NCI-H1105 treated with DMSO at 0.1 percent for 48 hours (cell line): ENCODE data around the gene C2orf92.
A peak's percentile ranks its signal among the peaks of the same experiment; 100 is the strongest.

Experiments used
- DNase-seq: peaks from one replicate; lab custom pipeline; 2025; lab: John Stamatoyannopoulos, UW

Gene C2orf92

DNA sequence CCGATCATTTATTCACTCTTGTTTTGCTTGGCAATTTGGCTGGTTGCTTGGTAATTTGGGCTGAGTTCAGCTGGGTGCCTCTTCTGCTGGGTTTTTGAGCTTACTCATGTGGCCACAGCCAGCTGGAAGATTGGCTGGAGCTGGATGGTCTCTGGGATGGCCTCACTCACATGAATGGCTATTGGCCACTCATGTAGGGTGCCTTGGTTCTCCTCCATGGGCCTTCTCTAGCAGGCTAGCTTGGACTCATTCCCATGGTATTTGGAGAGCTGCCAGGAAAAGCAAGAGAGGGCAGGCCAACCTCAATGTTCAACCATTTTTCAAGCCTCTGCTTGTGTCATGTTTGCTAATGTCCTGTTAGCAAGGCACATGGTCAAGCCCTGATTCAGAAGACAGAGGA is 60.7 kb downstream of the C2orf92 start:
- peak; percentile 16 for DNase-seq

DNA sequence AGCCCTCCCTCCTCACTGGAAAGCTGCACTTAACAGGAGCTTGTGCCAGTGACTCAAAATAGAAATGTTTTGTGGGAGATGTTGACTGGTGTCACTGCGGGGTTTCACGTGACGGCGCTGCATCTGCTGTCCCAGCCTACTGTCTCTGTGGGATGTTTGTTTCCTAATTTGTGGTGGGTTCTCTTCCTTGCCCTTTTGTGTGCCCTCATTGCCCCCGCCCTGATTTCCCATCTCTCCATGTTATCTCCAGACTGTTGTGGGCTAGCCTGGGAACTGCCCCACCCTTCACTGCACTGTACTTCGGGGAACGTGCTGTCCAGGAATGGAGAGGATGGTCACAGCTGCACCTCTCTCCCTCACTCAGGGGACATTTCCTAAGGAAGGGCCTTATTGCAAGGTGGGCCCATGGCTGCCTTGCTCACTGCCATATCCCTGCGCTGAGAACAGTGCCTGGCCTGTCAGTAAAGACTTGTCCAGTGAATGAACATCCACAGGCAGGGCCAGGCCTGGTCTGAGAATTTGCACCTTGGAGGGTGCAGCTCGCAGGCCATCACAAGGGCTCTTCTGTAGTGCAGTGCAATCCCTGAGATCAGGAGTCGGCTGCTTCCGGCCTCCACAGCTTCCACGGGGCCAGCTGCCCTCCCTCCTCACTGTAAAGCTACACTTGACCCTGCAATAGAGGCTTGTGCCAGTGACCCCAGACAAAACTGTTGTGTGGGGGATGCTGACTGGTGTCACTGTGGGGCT is 61.9 kb downstream of the C2orf92 start:
- DNase-seq: no peak

DNA sequence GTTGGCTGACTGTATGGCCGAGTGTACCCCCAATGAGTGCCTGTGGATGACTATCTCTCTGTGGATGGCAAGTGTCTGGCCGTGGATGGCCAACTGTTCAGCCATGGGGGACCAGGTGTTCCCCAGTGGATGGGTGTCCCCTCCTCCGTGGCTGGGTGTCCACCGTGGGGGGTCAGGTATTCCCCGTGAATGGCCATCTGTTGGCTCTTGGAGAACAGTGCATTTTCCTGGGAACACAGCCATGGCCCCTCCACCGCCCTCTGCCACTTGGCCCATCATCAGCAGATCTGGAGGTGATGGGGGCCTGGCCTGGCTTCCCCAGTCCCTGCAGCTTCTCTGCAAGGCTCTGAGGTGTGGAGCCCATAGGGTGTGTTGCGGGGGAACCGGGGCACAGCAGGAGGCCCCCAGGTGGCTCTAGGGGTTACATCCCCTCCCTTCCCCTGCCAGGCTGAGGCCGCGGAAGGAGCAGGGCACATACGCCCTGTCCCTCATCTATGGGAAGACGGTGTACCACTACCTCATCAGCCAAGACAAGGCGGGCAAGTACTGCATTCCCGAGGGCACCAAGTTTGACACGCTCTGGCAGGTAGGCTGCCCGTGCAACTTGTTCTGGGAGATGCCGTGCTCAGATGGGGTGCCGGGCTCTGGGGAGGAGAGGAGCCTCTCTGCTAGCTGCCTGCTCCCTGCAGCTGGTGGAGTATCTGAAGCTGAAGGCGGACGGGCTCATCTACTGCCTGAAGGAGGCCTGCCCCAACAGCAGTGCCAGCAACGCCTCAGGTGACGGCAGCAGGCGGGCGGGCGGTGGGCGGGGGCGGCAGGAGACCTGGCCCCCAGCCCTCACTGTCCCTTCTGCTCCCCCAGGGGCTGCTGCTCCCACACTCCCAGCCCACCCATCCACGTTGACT is 63.2 kb downstream of the C2orf92 start:
- no peak for DNase-seq

DNA sequence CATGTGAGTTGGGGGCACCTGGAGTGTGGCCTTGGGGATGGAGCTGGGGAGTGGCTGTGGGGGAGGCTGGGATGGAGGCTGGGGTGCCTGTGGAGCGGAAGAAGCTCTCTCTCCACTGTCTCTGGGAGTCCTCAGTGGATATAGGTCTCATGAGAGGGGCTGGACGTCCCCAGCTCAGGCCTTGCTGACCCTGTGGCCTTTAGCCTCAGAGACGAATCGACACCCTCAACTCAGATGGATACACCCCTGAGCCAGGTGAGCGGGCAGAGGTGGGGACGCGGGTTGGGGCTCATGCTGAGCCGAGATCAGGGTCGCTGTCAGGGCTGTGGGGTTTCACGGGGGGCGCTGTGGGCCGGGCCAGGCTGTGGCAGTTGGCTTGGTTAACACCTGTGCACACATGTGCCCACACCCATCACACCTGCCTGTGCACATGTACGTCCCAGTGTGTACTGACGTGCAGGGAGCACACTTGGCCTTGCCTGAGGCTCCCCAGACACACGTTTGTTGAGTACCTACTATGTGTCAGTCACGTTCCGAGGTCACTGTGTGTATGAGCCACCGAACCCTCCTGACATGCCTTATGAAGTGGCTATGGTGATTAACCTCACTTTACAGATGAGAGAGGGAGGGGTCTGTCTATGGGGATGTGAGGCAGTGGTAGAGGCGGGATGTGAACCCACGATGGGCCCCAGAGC is 64.0 kb downstream of the C2orf92 start:
- DNase-seq: no peak

DNA sequence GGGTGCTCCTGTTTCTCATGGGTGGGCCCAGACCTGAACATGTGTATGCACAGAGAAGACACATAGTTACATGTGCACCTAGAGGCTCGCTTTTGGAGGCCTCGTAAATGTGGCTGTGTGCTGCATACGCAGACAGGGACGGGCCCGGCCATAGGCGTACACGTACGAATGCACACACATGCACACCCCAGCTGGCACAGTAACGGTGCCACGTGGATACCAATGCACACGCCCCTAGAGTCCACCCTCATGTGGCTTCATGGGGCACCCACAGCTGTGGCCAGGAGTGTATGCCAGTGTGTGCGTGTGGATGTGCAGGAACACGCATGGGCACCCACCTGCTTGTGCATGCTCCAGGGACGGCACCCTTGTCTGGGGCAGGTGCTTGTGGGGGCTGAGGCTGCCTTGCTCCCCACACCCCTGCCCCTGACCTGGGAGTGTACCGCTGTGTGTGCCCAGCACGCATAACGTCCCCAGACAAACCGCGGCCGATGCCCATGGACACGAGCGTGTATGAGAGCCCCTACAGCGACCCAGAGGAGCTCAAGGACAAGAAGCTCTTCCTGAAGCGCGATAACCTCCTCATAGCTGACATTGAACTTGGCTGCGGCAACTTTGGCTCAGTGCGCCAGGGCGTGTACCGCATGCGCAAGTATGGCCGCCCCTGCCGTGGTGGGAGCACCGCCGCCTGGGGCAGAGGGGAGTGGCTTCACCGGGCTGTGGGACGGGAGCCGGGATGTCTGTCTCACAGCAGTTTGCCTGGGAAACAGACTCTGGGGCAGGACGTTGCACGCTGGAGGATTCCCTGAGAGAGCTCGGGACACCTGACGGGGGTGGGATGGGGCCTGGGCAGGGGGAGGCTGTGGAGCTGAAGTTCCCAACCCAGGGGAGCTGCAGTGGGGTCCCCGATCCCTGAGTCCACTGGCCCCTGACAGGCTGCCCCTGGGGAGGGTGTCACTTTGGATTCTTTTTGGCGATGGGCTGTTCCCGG is 64.8 kb downstream of the C2orf92 start:
- DNase-seq: no peak

DNA sequence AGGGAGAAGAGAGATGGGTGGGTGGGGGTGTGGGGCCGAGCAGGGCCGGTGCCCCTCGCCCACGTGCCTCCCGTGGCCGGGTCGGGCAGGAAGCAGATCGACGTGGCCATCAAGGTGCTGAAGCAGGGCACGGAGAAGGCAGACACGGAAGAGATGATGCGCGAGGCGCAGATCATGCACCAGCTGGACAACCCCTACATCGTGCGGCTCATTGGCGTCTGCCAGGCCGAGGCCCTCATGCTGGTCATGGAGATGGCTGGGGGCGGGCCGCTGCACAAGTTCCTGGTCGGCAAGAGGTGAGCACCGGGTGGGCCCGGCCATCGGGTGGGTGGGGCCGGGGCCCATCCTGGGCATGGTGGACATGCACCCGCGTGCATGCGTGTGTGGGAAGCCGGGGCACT is 65.6 kb downstream of the C2orf92 start:
- no peak for DNase-seq

DNA sequence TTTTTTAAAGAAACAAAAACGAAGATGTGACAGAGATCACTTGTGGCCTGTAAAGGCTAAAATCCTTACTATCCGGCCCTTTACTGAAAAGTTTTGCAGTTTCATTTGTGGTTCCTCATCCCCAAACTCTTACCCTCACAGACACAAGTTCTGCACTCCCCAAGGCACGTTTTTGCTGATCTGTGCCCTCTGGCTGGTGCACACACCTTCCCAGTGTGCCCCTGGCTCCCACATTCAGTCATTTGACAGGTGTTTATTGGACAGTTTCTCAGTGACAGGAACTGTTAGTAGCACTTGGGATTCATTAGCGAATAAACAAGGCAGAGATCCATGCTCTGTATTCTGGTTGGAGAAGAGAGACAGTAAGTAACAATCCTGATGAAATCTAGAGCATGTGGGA is 66.7 kb downstream of the C2orf92 start:
- DNase-seq: no peak

DNA sequence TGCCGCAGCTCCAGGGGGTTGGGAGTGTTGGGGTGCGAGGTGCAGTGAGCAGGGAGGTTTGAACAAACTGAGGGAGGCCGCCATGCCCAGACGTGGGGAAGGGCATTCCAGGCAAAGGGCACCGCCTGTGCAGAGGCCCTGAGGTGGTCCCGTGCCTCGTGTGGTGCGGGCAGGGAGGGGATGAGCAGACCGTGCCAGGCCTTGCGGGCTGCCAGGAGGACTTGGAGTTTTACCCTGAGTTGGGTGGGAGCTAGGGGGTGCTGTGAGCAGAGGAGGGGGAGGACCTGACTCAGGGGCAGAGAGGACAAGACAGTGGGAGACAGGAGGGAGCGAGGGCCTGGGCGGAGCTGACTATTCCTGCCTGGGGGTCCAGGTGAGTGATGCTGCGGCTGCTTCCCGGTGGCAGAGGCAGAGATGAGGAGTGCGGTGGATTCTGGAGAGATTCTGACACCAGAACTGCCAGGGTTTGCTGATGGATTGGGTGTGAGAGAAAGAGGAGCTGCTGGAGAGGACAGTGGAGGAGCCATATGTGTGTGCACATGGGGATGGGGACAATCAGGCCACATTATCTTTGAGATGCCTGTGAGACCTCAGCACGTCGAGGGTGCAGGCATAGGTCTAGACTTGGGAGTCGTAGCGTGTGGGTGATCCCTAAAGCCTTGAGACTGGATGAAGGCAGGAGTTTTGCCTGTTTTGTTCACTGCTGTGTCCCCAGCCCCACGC is 67.3 kb downstream of the C2orf92 start:
- DNase-seq: no peak

DNA sequence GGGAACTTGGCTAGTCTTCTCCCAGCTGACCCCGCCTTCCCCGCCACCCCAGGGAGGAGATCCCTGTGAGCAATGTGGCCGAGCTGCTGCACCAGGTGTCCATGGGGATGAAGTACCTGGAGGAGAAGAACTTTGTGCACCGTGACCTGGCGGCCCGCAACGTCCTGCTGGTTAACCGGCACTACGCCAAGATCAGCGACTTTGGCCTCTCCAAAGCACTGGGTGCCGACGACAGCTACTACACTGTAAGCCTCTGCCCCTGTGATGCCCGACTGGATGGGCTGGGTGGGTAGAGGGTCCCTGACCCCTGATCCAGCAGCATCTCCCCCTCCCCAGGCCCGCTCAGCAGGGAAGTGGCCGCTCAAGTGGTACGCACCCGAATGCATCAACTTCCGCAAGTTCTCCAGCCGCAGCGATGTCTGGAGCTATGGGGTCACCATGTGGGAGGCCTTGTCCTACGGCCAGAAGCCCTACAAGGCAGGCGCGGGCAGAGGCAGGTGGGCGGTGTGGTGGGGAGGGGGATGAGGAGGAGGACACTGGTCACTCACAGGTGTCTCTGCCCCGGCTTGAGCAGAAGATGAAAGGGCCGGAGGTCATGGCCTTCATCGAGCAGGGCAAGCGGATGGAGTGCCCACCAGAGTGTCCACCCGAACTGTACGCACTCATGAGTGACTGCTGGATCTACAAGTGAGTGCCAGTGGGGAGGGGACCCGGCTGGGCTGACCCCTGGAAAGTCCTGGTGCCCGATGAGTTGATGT is 68.1 kb downstream of the C2orf92 start:
- DNase-seq: no peak

DNA sequence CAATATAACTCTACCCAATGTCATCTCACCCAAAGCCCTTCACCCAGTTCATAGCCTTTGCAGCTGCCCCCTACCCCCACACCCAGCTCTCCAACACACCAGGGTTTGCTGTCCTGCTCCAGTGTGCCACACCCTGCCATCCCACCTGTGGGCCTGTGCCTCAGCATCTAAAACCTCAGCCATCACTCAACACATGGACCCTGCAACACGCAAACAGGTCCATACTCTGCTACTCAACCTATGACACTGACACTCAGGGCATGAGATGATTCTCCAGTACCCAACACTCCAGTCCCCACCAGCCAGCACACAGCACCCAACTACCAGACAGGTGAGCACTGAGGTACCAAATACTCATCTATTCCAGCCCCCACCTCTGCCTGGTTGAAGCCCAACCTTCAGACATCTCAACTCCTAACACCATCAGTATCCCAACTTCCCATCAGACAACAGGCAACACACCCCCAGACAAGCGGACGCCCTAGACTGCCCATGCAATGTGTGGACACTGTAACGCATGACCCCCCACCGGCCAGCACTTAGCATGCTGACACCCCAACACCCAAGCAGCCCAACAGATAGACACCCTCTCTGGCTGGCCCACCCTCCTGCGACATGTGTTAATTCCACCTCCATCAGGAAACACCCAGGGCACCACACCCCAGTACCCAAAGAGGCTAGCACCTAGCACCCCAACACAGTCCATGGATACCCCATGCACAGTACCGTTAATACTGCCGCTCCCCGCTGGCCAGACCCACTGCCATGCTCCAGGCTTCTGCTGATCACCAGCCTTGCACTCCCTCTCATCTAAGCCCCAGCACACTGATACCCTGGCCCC is 68.9 kb downstream of the C2orf92 start:
- DNase-seq: no peak

DNA sequence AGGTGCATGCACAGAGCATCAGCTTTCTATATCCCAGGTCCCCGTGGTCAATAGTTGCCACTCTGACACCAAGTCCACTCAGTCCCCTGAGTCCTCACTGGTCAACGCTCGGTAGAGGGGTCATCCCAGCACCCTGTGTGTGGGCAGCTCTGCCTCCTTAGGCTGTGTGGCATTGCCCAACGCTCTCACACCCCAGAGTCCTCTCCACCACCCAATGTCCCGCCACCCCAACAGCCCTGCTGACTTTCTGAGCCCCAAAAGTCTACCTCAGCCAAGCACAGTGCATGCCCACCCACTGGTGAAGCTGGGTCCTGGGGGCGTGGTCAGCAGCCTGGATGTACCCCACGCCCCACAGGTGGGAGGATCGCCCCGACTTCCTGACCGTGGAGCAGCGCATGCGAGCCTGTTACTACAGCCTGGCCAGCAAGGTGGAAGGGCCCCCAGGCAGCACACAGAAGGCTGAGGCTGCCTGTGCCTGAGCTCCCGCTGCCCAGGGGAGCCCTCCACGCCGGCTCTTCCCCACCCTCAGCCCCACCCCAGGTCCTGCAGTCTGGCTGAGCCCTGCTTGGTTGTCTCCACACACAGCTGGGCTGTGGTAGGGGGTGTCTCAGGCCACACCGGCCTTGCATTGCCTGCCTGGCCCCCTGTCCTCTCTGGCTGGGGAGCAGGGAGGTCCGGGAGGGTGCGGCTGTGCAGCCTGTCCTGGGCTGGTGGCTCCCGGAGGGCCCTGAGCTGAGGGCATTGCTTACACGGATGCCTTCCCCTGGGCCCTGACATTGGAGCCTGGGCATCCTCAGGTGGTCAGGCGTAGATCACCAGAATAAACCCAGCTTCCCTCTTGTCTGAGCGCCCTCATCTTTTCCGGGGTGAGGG is 69.7 kb downstream of the C2orf92 start:
- no peak for DNase-seq

DNA sequence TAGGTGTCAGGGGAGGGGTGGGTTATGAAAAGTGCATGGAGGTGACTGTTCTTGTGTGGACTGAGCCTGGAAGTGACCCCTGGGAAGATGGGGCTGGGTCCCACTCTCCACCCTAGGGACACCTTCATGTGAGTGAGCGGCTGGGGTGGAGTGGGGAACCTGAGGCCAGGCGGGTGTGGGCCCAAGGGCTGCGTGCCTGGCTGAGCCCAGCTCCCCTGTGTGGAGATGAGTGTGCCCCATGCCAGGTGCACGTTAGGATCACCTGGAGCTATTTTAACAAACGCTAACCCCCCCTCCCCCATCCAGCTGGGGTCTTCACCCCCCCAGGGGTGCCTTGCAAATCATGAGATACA is 70.4 kb downstream of the C2orf92 start:
- DNase-seq: no peak

DNA sequence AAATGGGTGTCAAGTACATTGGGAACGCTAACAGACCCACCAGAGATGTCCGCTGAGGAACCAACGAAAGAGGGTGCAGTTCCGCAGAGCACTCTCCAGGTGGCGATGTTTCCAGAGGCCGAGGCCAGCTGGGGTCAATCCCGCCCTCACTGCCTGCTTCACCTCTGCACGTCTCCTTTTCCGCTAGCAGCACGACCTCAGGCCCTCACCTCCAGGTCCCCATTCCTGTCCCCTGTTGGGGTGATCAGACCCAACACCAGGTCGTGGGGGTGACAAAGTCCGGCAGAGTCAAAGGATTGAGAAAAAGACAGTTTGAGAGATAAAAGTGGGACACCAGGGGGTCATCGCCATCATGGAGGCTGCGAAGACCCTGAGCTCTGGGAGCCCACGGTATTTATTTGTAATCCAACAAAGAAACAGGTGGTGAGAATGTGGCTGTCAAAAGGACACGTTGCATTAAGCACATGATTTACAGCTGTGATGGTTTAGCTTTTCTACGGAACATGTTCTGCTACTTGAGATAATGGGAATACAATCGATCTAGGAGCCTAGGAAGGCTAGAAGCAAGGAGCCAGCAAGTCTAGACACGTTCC is 71.2 kb downstream of the C2orf92 start:
- peak; percentile 82 for DNase-seq

DNA sequence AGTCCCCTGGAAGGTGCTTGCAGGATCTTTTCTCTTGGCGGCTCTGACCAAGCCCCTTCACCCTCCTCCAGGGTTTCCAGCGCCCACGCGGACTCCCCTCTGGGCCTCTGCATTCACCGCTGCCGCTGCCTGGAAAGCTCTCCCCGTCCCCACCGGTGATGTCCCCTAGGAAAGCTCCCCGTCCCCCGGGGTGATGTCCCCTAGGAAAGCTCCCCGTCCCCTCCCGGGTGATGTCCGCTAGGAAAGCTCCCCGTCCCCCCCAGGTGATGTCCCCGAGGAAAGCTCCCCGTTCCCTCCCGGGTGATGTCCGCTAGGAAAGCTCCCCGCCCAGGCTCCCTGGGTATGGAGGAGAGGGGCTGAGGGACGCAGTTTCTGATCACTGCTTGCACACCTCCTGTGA is 71.7 kb downstream of the C2orf92 start:
- no peak for DNase-seq

DNA sequence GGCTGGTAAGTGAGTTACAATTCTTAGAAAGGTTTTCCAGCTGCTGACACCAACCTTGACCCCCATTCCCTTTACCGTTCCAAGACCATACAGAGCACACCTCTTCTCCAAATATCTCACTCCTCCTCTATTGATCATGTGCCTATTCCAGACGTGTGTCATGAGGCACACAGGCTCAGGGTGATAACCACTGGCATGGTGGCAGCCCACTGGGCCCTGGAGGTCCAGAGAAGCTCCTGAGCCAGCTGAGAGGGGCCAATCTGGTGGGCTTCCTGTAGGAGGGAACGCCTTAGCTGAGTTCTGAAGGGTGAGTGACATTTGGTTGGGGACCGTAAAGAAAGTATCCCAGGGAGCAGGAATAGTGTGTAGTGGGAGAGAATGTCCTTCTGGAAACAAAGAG is 72.2 kb downstream of the C2orf92 start:
- no peak for DNase-seq

DNA sequence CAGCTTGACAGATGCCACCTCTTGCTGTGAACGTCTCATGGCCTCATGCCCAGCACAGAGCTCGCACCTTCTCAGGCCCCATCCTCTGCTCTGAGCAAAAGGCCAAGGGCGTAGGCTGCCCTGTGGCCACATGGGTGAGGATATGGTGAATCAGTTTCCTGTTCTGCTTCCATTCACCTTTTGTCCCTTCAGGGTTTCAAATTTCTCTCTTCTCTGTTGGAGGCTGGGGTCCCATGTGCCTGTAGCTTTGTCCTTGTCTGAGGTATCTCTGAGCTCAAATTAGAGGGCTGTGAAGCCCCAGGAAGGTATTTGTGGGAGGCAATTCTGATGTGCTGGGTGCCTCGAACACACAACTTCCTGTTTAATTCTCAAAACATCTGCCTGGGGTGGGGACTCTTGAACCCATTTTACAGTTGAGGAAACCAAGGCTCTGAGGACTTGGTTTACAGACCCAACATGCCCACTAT is 72.9 kb downstream of the C2orf92 start:
- no peak for DNase-seq

DNA sequence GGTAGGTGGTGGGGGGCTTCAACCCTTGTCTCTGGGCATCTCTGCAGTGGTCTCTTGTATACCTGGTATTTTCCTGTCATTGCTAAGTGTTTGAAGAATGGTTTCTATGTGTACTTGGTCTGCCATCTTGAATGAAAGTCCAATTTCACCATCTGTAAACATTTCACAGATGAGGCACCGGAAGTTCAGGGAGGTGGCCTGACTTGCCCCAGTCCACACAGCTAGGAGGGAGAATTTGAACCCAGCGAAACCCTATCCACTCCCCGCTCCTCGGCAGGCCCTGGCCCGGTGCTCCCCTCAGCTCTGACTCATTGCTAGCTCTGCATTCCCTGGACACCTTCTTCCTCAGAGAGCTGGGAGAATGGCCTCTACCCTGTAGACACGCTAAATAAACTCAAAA is 74.4 kb downstream of the C2orf92 start:
- no peak for DNase-seq
